Stimulated activated CD4-positive, alpha-beta T cell treated with anti-CD3 and anti-CD28 coated beads, TNF-alpha, amount 100 ng/mL, for 1 hour (primary cell): ENCODE measurements around the gene ESYT1.

ENCODE experiments used
- DNase-seq, 3 donors: peaks; one replicate each; pipeline ENCODE4 v3.0.0-alpha.2; 2020; ENCODE audit warnings: low read depth in 3 of 3, low spot score in 1 of 3

Gene ESYT1

DNA sequence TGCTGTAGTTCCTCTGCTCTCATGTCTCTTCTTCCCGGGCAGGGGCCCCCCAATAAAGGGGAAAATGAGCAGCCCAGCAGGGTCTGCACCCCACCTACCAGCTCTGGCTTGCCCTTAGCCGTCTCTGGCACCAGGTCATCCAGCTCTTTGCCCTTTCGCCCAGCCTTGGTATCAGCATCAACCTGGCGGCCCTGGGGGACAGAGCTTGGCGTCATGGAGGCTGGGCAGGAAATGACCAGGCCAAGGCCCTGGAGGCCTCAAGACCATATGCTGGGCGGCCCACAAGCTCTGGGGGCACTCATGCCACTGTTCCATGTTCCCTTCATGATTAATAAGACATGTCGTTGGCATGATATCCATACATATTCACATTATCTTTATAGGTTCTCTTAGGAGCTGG lies 44.8 kb downstream of the ESYT1 start:
- DNase-seq = no peak

GRCh38 chr12:56178347-56178746 lies 50.3 kb downstream of the ESYT1 start:
- no peak for DNase-seq

GRCh38 chr12:56186957-56187356 lies 58.9 kb downstream of the ESYT1 start:
- DNase-seq = no peak

DNA sequence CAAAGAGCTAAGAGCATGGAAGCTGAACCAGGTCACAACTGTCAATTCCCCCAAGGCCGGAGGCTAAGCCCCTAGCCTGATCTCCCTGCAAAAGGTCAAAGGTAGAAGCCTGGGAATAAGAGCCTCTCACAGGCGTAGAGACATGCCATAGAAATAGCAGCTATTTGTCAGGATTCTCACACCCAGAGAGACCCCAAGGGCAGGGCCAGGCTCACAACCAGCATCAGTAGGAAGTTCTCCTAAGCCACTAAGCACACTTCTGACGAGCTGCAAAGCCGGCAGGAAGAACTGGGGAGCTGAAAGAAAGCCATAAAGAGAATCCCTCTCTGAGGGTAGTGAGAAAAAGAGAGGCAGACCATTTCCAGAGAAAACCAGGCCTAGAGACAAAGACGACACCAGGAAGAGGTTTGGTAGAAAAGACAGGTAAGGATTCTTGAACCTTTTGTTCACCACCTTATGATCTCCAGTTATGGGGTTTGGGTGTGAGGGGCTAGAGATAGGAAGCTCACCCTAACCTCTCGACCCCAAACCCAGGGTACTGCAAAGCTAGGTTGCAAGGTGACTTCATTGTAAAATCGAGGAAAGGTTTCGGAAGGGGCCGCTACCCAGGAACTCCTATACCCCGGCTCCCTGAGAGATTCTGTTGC lies 60.2 kb downstream of the ESYT1 start:
- DNase-seq = no peak

DNA sequence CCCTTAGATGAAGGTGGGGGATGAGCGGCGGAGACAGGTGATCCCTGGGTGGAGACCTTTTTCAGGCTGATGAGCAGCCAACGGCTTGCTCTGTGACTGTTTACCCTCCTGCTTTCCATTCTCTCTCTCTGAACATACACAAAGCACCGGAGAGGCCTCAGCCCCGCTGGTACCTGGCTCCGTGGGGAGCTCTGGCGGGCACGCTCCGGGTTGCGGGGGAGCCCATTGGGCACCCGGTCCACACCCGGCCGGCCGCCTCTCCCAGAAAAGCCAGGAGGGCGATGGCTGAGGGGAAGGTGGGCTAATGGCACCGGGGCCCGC lies 60.7 kb downstream of the ESYT1 start:
- peak in 1 of 3 donors; percentile 11 for DNase-seq

- peak; percentile 64 to 73 (median 73) for DNase-seq
Measured at GRCh38 chr12:56189099-56189917, 61.2 kb downstream of the ESYT1 start, which contains the start of gene SMARCC2. Gene SMARCC2, minus strand, starts transcription at chr12:56189483. Its CDS starts 22 bp downstream, at chr12:56189461.

DNA sequence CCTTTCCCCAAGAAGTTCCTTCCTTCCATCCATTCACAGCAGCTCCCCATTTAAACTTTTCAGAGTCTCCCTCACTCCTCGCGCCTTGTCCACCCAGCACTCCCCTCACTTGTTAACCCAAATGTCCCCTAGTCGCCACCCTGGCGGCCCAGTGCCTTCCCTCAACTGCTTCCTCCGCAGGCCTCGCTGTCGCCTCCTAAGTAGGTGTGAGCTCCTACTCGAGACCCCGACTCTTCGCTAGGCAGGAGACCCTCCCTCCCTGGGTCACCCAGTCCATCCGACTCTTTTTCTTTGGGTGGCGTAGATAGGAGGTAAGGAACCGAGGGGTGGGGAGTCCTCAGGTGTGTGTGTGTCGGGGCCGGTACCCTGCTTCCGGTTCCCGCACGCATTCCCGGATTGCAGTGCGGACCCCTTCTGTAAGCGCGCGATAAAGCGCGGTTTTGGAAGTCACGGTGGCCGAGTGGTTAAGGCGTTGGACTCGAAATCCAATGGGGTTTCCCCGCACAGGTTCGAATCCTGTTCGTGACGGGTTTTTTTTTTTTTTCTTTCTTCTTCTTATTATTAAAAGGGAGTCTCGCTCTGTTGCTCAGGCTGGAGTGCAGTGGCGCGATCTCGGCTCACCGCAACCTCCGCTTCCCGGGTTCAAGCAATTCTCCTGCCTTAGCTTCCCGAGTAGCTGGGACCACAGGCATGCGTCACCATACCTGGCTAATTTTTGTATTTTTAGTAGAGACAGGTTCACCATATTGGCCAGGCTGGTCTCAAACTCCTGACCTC lies 62.0 kb downstream of the ESYT1 start:
- peak; percentile 25 to 90 (median 45) for DNase-seq

DNA sequence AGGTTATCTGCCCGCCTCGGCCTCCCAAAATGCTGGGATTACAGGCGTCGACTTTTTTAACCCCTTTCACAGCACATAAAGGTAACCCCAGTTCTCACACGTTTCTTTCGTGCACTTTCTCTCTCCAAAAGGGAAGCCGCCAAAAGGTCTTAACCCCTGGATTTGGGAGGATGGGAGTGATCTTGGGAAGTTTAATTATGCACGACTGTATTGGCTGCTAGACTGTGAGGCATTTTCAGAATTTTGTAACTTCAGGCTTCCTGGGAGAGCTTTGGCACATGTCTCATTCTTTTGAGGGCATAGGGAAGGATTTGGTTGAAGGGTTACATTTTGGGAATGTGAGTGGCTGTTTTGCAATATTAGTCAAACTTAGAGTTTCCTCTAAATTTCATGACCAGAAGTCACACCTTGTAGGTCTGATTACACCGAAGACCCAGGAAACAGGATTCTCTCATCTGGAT lies 62.7 kb downstream of the ESYT1 start:
- no peak for DNase-seq

- no peak for DNase-seq
Measured at GRCh38 chr12:56192582-56192981, 64.5 kb downstream of the ESYT1 start.

GRCh38 chr12:56193025-56193578 lies 65.0 kb downstream of the ESYT1 start:
- peak; percentile 34 to 39 (median 35) for DNase-seq
